HG02870 (cell line): Measurements from ENCODE around the gene SERPINB6.
"Not testable (repeated sequence)": the region's sequence is repeated elsewhere in the genome, so short reads cannot be mapped to it uniquely, and the experiment has no call there.

Source experiments
- ATAC-seq: cut with Tn5 transposase; IDR thresholded peaks from one replicate; pipeline ENCODE4 v1.9.1; 2021; ENCODE audit warnings: mild to moderate bottlenecking, moderate library complexity; ENCODE audit not compliant: unreplicated experiment

Gene SERPINB6

DNA sequence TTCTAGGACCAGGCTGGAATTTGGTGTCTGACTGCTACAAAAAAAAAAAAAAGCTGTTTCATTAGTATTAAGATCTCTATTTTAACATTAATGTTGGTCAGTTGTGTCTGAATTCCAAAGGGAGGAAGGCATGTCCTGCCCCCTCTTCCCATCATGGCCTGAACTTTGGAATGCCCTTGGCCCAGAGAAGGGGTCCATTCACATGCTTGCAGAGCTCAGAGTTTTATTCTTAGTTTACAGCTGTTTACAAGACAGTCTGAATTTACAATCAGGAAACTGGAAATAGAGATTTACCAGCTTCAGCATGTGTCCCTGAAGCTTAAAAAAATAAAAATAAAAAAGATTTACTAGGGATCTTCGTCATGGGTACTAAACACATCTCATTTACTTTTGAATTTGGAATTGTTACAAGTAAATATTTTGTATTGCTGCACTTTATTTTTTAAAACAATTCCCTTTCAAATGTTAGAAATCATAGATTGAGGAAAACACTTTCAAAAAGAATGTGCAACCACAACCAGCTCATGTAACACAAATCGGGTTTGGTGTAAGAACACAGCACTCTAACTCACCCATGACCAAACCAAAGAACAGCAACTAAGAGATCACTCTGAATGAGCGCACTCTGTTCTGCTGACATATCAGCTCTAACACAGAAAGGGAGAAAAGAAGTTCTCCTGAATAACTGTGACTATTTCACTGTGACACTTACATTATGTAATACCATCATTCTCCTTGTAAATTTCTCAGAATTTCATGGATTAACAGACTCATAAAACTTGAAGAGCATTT is 6.6 kb upstream of the SERPINB6 start:
- no peak for ATAC-seq

DNA sequence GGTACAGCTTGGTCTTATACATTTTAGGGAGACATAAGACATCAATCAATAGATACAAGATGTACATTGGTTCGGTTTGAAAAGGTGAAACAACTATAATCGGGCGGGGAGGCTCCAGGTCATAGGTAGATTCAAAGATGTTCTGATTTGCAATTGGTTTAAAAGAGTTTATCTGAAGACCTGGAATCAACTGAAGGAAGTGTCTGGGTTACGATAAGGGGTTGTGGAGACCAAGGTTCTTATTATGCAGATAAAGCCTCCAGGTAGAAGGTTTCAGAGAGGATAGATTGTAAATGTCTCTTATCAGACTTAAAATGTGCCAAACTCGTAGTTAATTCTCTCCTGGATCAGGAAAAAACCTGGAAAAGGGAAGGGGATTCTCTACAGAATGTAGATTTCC is 5.9 kb upstream of the SERPINB6 start:
- no peak for ATAC-seq

DNA sequence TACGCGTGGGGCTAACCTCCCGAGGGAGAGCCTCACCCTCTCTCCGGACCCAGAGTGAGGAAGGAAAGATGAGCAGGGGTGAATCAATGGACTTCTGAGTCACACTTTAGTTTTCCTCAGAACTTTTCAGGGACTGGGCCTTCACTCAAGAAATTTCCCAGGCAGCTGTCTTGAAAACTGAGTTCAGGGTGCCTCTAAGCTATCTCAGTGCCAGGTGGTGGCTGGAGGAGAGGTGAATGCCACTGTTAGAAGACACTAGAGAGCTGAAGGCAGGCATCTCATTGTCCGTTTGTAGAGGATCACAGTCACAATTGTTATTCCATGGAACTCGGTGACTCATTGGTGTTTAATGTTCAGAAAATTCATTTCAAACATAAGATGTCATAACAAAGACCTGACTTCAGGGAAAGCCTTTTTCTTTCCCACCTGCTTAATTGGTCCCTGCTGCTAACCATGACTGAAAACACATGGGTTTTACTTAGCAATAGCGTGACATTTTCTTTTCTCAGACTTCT is 5.3 kb upstream of the SERPINB6 start:
- no peak for ATAC-seq

DNA sequence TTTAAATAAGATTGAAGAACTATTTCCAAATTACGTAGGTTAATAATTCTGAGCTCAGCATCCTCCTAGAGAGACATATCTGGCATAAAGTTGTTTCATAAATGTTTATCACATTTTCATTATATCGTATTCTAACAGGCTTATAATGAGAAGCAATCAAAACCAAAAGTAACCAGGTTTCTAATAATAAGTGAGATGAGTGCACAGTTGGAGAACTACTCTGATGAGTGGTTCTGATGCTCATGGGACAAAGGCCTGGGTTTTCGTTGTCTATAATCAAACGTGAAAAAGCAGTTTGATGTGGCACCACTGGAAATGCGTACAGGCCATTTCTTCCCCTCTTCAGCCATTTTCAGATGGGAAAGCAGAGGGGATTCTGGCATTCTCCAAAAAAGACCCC is 4.7 kb upstream of the SERPINB6 start:
- no peak for ATAC-seq

DNA sequence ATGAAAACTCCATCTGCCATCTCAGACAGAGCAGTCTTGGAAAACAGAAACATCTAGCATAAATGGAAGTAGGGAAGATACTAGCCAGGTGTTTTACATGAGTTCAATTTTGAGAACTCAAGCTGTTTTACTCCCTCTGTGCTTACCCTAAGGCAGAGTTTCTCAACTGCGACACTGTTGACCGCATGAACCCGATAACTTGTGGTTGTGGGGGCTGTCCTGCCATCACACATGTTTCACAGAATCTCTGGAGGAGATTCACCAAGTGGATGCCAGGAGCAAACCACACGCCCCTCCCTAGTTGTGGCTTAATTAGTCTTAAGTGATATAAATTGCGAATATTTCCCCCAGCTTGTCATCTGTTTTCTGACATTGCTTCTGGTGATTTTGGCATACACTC is 2.3 kb upstream of the SERPINB6 start:
- ATAC-seq, result no peak

DNA sequence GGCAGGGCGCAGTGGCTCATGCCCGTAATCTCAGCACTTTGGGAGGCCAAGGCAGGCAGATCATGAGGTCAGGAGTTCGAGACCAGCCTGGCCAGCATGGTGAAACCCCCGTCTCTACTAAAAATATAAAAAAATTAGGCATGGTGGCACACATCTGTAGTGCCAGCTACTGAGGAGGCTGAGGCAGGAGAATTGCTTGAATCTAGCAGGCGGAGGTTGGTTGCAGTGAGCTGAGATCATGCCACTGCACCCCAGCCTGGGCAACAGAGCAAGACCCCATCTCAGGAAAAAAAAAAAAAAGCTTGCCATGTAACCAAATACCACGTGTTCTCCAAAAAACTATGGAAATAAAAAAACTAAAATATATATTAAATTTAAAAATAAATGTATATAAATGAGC is 1.8 kb upstream of the SERPINB6 start:
- ATAC-seq, result not testable (repeated sequence)

DNA sequence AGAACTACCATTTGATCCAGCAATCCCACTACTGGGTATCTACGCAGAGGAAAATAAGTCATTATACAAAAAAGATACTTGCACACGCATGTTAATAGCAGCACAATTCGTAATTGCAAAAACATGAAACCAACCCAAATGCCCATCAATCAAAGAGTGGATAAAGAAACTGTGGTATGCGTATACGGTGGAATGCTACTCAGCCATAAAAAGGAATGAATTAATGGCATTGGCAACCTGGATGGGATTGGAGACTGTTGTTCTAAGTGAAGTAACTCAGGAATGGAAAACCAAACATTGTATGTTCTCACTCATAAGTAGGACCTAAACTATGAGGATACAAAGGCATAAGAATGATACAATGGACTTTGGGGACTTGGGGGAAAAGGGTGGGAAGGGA is 1.3 kb upstream of the SERPINB6 start:
- not testable (repeated sequence) for ATAC-seq

DNA sequence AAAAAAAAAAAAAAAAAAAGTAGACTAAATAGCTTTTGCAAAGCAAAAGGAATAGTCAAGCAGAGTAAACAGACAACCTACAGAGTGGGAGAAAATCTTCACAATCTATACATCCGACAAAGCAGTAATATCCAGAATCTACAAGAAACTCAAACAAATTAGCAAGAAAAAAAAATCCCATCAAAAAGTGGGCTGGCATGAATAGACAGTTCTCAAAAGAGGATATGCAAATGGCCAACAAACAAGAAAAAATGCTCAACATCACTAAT is 786 bp upstream of the SERPINB6 start:
- ATAC-seq, result not testable (repeated sequence)

DNA sequence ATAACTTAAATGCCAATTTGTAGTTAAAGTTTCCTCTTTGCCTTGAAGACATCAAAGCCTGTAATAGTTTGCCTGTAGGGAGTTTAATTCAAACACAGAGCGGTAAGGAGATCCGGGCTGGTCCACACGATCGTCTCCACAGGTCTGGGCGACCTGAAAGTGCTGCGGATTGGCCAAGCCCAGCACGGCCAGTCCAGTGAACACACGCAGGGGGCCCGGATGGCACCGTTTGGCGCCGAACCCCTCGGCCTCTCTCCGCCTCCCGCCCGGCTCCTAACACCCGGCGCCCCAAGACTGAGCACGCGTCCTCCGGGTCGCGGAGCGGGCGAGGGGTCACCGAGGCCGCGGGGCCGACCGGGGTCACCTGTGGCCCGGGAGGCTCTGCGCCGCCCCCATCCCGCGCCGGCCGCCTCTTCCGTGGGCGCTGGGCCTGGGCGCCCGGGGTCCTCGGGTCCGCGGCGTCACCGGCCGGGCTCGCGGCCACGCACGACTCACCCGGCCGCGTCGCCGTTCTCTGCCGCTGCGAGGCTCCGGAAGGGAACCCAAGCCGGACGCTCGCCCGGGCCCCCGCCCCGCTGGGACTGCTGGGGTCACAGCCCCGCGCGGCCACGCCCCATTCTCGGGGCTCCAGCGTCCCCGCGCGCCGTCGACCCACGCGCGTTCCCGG is 481 bp downstream of the SERPINB6 start:
- ATAC-seq, result no peak

DNA sequence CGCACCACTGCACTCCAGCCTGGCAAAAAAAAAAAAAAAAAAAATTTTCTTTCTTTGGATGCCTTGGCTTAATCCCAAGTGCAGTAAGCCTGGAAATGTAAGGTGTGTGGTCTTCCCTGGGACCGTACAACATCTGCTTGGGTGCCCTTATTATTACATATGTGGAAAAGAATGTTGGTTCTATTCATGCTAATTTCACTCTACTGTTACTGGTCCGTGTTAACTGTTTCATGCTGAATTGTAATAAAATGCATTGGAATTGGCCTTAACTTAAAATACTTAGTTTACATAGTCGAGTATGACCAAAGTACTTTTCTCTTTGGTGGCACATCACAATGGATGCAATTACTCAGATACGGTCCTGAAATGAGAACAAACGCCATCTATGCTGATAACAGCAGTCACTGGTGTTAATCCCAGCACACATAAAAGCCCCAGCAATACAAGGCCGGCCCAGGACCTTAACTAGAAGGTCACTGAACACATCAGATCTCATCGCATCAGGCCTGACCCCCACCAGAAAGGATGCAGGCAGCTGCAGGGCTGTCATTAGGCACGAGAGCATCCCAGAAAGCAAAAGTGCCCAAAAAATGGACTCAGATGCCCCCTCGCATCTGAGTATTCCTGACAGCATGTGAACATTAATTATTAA is 1.2 kb downstream of the SERPINB6 start:
- no peak for ATAC-seq

DNA sequence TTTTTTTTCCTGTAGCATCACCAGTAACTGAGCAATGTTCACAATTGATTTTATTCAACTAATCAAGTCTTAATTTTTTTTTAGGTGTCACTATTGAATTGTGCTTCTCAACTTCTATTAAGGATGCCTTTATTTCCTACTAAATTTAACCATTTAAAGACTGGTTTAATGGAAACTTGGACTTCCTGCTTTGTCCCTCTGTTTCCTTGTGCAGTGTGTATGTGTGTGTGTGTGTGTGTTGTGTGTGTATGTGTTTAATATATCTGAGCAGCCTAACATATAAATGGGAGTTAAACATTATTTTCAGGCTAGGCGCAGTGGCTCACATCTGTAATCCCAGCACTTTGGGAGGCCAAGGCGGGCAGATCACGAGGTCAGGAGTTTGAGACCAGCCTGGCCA is 1.8 kb downstream of the SERPINB6 start:
- no peak for ATAC-seq

DNA sequence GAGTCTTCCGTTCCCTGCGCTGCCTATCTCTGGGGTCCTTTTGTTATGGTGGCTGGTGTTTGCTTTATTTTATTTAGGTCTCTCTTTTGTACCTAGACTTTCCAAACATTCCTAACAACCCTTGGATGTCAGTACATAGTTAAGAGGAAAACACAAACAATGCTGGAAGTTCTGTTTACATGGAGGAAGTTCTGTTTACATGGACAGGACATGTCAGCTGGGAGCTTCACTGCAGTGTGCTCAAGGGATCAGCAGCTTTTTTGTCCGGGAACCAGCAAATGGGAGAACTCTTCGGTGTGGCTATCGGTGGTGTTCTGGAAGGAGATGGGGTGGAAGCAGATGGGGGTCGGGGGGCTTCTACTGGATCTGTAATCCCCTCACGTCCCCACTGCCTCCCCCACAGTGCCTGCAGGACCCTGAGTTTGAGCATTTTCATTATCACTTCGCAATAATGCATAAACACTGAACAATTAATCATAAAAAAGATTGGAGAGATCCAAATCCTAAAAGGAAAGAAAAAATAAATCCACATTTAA is 2.7 kb downstream of the SERPINB6 start:
- no peak for ATAC-seq

DNA sequence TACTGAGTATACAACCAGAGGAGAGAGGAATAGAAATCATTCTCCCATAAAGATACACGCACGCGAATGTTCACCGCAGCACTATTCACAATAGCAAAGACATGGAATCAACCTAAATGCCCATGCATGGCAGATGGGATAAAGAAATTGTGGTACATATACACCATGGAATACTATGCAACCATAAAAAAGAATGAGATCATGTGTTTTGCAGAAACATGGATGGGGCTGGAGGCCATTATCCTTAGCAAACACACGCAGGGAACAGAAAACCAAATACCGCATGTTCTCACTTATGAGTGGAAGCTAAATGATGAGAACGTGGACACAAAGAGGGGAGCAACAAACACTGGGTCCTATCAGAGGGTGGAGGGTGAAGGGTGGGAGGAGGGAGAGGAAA is 3.4 kb downstream of the SERPINB6 start:
- ATAC-seq, result no peak

DNA sequence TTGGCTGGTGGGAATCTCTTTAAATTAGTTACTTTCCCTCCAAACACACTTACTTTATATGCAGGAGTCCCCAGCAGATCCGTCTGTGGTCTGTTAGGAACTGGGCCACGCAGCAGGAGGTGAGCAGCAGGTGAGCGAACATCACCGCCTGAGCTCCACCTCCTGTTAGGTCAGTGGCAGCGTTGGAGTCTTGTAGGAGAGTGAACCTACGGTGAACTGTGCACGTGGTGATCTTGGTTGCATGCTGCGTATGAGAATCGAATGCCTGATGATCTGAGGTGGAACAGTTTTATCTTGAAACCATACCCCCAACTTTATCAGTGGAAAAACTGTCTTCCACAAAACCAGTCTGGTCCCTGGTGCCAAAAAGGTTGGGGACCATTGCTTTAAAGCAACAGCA is 5.0 kb downstream of the SERPINB6 start:
- ATAC-seq, result no peak

DNA sequence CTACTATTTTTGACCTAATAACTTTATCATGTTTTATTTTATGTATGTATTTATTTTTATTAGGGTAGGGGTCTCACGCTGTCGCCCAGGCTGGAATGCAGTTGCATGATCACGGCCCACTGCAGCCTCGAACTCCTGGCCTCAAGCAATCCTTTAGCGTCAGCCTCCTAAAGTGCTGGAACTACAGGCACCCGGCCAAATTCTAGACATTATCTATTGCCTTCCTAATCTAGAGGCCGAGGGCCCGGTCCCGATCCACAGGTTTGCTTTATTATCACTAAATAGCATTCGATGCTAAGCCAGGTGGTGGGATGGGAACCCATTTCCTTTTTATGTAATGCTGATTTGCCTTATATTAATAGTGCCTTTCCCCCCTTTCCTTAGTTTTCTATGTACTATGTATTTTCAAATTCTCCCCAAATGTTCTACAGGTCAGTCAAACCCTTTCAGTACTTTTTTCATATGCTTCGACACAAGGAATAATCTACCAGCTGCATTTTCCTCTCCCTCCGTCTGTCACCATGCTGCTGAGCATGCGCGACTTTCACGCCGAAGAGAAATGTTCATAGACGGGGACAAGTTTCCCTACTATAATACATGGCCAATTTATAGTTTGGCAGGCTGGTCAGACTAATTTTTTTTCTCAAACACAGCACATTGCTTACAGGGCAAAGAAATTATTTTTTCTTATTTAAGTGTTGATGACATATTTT is 6.4 kb downstream of the SERPINB6 start:
- ATAC-seq, result no peak

DNA sequence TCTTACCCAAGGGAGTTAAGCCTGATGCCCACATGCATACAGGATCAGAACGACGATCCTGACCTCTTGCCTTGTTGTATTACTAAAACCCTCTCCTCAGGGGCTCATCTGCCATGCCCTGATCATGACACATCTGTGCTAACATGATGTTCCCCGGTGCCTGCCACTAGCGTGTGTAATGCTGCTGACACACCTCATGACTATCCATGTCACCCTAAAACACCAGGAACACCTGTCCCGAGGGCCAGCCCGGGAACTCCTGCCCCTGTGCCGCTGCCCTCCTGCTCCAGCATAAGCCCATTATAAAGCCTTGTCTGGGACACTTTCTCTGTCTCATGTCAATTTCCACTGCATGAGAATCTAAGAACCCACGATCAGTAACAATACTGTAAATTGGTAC is 7.6 kb downstream of the SERPINB6 start:
- ATAC-seq, result no peak

DNA sequence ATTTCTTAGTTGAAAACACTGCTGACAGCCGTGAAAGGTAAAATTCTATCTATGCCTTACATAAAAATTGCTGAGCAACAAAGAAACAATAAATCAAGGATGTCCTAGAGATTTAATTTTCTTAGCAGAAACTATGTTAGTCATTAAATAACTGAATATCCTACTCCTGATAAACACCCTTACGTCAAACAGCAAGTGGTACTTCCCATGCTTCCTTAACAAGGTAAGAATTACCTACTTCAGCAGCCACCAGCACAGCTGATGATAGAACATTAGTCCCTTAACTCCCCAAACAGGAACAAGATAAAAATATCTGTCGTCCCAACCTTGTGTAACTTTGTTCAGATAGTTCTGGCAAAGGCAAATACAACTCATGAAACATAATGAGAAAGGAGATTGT is 8.7 kb downstream of the SERPINB6 start:
- ATAC-seq, result no peak

DNA sequence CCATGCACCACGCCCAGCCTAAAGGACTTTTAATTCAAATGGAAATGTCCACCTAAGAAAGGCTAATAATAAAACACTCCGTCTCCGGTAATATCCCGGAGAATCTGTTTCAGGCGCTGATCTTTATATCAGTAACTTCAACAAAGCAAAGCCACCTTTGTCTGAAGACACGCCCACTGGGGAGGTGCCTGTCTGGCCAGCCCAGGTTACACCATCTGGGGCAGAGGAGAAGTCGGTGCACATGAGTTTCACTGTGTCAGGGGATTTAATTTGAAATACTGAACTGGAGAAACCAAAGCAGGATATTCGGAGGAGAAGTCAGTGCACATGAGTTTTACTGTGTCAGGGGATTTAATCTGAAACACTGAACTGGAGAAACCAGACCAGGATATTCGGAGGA is 9.4 kb downstream of the SERPINB6 start:
- no peak for ATAC-seq

DNA sequence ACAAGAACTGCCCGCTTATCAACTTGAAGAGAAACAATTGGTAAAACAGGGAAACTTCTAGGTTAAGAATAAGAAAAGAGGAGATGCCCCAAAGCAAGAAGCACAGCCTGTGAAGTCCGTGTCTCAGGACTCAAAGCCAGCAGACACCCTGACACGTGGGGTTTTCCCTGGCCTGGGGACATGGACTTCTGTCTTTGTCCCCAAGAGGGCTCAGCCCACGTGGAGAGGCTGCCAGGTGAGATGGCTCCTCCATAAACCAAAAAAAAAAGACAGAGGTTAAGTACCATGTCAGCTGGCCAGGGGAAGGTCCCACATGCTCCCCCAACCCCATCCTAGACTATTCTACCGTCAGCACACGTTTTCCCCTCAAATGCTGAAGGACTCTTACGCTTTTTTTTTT is 9.9 kb downstream of the SERPINB6 start:
- no peak for ATAC-seq

DNA sequence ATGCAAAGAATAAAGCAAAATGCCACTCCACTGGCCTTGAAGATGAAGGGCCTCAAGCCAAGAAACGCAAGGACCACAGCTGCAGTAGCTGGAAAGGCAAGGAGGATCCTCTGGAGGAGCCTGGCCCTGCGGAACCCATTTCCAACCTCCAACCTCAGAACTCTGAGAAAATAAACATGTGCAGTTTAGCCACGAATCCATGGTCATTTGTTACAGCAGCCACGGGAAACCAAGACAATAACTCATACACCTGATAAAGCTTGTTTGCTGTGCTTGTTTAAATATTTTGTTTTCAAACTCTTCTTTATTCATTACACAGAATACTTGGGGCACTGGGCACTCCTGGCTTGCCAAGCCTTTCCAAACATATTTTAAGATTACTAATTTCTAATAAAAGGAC is 10.4 kb downstream of the SERPINB6 start:
- ATAC-seq, result no peak
